ENCODE measurements around the gene TENM4. TPM values are rescaled to one million over a fixed set of nuclear protein-coding genes. Genes with fewer than 3 reads are reported as not detected.
"Not testable (repeated sequence)": the region's sequence is repeated elsewhere in the genome, so short reads cannot be mapped to it uniquely, and the experiment has no call there.

TENM4 gene
- total RNA-seq, 4 donors from 2014 or later: 16.8 to 158 (median 120) TPM

GRCh38 chr11:79195209-79195608, 245.6 kb downstream of the TENM4 start:
- H3K9me3 ChIP-seq: no peaks in the 10 kb centered on the region
- no peak for TF ChIP-seq POLR2A (IDR thresholded peaks at IDR 0.05)
- TF ChIP-seq CTCF (IDR thresholded peaks at IDR 0.05): no peak
- 90 to 96% methylated on average over 4 of the region's 4 CpGs for WGBS, 2 donors
- no peaks in the 10 kb centered on the region for H3K36me3 ChIP-seq
- intact Hi-C loops (cut with DNase I): no loop called here
- no peak overlapping the region for H3K27ac ChIP-seq
- H3K4me3 ChIP-seq (replicated peaks in 1 of 3): no peak overlapping the region
- no peaks in the 10 kb centered on the region for H3K27me3 ChIP-seq
- DNase-seq: no peak
- H3K4me1 ChIP-seq: peaks cover 5 to 15% of the 10 kb centered on the region in 2 donors

- H3K27ac ChIP-seq: no peak overlapping the region
- no peaks in the 10 kb centered on the region for H3K36me3 ChIP-seq
- H3K9me3 ChIP-seq: no peaks in the 10 kb centered on the region
- intact Hi-C loops (cut with DNase I): no loop called here
- 91 to 92% methylated on average over 7 of the region's 7 CpGs for WGBS, 2 donors
- H3K4me3 ChIP-seq (replicated peaks in 1 of 3): no peak overlapping the region
- peaks cover 5 to 15% of the 10 kb centered on the region in 2 donors for H3K4me1 ChIP-seq
- DNase-seq: no peak
- TF ChIP-seq CTCF (IDR thresholded peaks at IDR 0.05) (no peak), POLR2A (IDR thresholded peaks at IDR 0.05) (no peak)
- H3K27me3 ChIP-seq: no peaks in the 10 kb centered on the region
Measured at GRCh38 chr11:79193663-79194310, 247.0 kb downstream of the TENM4 start.

GRCh38 chr11:79192836-79193235, 248.0 kb downstream of the TENM4 start:
- Histone ChIP-seq H3K4me3 (replicated peaks in 1 of 3) (no peak overlapping the region), H3K27me3 (no peaks in the 10 kb centered on the region), H3K36me3 (no peaks in the 10 kb centered on the region), H3K9me3 (no peaks in the 10 kb centered on the region), H3K4me1 (peaks cover 5 to 8% of the 10 kb centered on the region in 2 donors), H3K27ac (peak overlapping the region in 1 of 3 donors; percentile 11)
- 59 to 82% methylated on average over 2 of the region's 2 CpGs for WGBS, 2 donors
- TF ChIP-seq CTCF (IDR thresholded peaks at IDR 0.05): no peak
- intact Hi-C loops (cut with DNase I): no loop called here
- DNase-seq: no peak

GRCh38 chr11:79191716-79192115, 249.1 kb downstream of the TENM4 start:
- H3K4me1 ChIP-seq; H3K4me3 ChIP-seq (replicated peaks in 1 of 3); H3K36me3 ChIP-seq; H3K9me3 ChIP-seq; intact Hi-C loops (cut with DNase I); H3K27ac ChIP-seq; H3K27me3 ChIP-seq; DNase-seq: not testable (repeated sequence)
- WGBS, 2 donors: no CpG with 5 or more reads among the region's 29 CpGs

- H3K27ac ChIP-seq; DNase-seq; intact Hi-C loops (cut with DNase I); H3K27me3 ChIP-seq; H3K4me3 ChIP-seq (replicated peaks in 1 of 3); H3K4me1 ChIP-seq; H3K9me3 ChIP-seq; H3K36me3 ChIP-seq: not testable (repeated sequence)
- 95 to 96% methylated on average over 9 to 10 of the region's 10 CpGs for WGBS, 2 donors
Measured at GRCh38 chr11:79190553-79190952, 250.3 kb downstream of the TENM4 start.

GRCh38 chr11:79189601-79190000, 251.2 kb downstream of the TENM4 start:
- DNase-seq: no peak
- peaks cover 5 to 8% of the 10 kb centered on the region in 2 donors for H3K4me1 ChIP-seq
- H3K27ac ChIP-seq: no peak overlapping the region
- intact Hi-C loops (cut with DNase I): no loop called here
- no peaks in the 10 kb centered on the region for H3K9me3 ChIP-seq
- WGBS, 2 donors: 90 to 93% methylated on average over 7 of the region's 7 CpGs
- TF ChIP-seq POLR2A (IDR thresholded peaks at IDR 0.05) (no peak), CTCF (IDR thresholded peaks at IDR 0.05) (no peak)
- no peak overlapping the region for H3K4me3 ChIP-seq (replicated peaks in 1 of 3)
- no peaks in the 10 kb centered on the region for H3K36me3 ChIP-seq
- H3K27me3 ChIP-seq: no peaks in the 10 kb centered on the region
